ENCODE results near the gene MAP2K1. TPM values are rescaled to one million over a fixed set of nuclear protein-coding genes. Genes with fewer than 3 reads are reported as not detected.
A peak's percentile ranks its signal among the peaks of the same experiment; 100 is the strongest.

Gene MAP2K1
- total and polyA plus RNA-seq, 9 of the 15 experiments (the other 6 are each of a cell fraction or from before 2014, with no cell fraction given) = 7.5 to 58.3 (median 30.0) TPM

DNA sequence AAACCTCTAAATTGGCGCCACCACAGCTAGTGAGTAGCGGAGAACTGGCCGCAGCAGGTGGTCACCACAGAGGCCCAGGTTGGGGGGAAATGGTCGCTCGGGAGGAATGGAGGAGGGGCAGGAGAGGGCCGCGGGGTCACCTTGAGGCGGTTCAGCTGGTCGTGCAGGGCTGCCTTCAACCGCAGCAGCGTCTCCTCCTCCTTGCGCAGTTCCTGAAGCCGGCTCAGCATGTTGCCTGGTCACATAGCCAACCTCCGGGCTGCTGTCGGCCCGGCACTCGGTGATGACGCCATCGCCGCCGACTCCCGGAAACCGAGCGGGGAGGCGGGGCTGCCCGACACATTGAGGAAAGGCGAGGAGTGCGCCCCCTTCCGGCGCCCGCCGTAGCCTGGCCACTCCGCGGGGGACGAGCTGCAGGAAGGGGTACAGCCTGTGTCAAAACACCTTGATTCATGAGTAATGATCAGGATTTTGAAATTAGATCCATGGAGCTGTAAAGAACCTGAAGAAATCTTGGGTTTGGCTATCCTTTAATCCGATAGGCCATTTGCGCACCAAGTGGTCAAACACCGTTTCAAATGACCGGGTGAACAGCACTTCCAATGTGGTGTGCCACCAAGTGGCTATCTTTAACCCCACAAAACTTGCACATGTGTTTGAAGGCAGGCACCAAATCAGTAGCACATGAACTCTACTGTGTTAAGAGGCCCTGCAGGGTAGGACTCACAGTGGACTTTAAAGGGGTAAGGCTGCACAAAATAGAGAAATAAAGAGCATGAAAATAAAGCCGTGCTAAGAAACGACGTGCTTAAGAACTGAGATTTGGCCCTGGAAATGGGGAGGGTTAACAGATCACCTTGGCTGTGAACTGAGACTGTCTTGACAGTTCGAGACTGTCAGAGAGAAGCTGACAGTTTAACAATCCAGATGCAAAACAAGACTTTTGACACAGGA lies 111.1 kb downstream of the MAP2K1 start, which contains the start of gene SNAPC5 (continued):
- TF ChIP-seq MGA (IDR thresholded peaks at IDR 0.05) (peak; percentile 47; the same call in 1 of the 2 replicates), DACH1 (IDR thresholded peaks at IDR 0.05; ENCODE audit: partially characterized antibody) (peak; percentile 73), ZNF133 (CRISPR knock-in tag; IDR thresholded peaks at IDR 0.05) (no peak), SMARCA4 (IDR thresholded peaks at IDR 0.05) (no peak), MAFG (tag; conservative IDR thresholded peaks at IDR 0.05) (no peak), SMAD3 (CRISPR knock-in tag; conservative IDR thresholded peaks at IDR 0.05) (0 out of 2 replicates have a peak, but pooled peaks have one; percentile 22), SMAD2 (IDR thresholded peaks at IDR 0.05; ENCODE audit: low read depth, low read length) (no peak), PKNOX1 (IDR thresholded peaks at IDR 0.05) (peak; percentile 69; the same call in 1 of the 2 replicates)
